Activated naive CD4-positive, alpha-beta T cell treated with anti-CD3 and anti-CD28 coated beads, Interleukin-2, amount 50 U/mL, for 24 hours (primary cell): Measurements from ENCODE around the gene ZNHIT1.
A peak's percentile ranks its signal among the peaks of the same experiment; 100 is the strongest.

Experiments
- H3K27ac Mint-ChIP-seq: one replicate; pipeline ENCODE4 v1.8.0; 2021; ENCODE audit warnings: mild to moderate bottlenecking, mixed read lengths
- H3K27me3 Mint-ChIP-seq: one replicate; pipeline ENCODE4 v1.8.0; 2021; ENCODE audit warnings: mixed read lengths
- H3K36me3 Mint-ChIP-seq: one replicate; pipeline ENCODE4 v1.8.0; 2021; ENCODE audit warnings: mixed read lengths
- H3K4me1 Mint-ChIP-seq: one replicate; pipeline ENCODE4 v1.8.0; 2021; ENCODE audit warnings: mixed read lengths
- H3K4me3 Mint-ChIP-seq: one replicate; pipeline ENCODE4 v1.8.0; 2021; ENCODE audit warnings: mild to moderate bottlenecking, mixed read lengths
- H3K9me3 Mint-ChIP-seq: one replicate; pipeline ENCODE4 v1.8.0; 2021; ENCODE audit warnings: mixed read lengths

ZNHIT1 gene

DNA sequence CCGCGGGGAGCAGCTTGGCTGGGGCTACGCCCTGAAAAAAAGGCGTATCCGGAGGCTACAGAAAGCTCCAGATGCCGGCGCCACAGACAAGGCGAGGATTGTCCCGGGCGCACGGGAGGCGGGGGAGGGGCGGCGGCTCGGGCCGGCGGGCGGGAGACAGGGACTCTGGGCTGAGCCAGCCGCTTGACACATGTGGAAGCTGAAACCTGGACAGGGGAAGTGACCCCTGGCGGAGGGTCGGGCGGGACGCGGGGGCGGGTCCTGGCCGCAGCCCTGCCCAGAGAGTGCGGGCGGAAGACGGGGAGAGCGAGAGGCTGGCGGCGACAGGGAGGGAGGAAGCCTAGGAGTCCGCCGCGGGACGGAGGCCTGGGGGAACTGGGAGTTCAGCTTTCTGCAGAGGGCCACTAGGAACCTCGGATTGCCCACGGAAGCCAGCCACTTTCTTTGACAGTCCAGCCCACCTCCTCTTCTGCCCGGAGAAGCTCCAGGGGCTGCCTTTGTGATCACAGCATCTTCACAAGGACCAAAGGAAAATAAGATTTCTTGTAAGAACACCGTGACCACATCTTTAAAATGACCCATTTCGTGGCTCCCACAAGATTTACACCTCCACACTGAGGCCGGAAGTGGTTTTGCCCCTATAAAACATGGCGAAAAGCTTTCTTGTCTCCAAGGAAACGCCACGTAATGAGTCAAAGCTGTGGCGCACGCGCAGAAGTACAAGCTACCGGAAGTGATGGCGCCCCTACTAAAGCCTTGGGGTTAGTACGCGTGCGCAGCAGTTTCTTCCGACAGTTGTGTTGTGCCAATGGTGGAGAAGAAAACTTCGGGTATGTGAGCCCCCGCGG lies at the start of gene ZNHIT1, which contains the start of gene PLOD3:
TSS of gene ZNHIT1 (plus strand) at position 778 of the 848 bp plus-strand sequence. CDS start at position 809, 31 bp downstream.
TSS of gene PLOD3 (minus strand) at position 194 of the 848 bp plus-strand sequence. CDS start 307 bp downstream, outside the sequence.
- Mint-ChIP-seq H3K4me1 (peaks cover 45% of the 10 kb centered on the region), H3K9me3 (no peaks in the 10 kb centered on the region), H3K27me3 (no peaks in the 10 kb centered on the region), H3K27ac (peak within 1 kb of the TSS; percentile 92), H3K4me3 (peak within 1 kb of the TSS; percentile 95), H3K36me3 (no peaks in the 10 kb centered on the region)

DNA sequence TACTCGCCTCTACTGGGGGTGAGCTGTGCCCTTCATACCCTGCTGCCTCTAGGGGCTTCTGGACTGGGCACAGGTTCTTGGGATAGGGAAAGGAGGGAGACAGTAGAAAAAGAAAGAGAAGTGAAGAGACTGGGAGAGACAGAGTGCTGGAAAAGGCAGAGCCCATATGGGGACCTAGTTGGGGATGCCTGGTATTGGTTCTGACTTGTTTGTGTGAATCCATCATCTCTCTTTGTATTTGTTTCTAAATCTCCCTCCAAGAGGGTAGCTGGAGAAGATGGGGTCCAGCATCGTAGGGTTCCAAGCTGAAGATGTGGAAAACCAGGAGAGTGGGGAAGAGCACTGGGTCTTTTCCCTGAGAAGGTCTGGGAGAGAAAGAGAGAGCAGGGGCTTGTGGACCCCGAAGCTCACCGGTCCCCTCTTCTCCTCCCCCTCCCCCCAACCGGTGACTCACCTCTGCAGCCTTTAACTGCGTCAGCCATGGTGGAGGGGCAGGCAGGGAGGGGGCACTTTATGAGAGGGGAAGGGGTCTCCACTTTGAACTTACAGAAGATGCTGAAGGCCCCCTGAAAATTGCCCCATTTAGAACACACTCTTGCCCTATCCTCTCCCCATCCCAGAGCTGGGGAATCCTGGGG lies 49.4 kb upstream of the ZNHIT1 start:
- peak overlapping the region; percentile 15 for H3K4me3 Mint-ChIP-seq

DNA sequence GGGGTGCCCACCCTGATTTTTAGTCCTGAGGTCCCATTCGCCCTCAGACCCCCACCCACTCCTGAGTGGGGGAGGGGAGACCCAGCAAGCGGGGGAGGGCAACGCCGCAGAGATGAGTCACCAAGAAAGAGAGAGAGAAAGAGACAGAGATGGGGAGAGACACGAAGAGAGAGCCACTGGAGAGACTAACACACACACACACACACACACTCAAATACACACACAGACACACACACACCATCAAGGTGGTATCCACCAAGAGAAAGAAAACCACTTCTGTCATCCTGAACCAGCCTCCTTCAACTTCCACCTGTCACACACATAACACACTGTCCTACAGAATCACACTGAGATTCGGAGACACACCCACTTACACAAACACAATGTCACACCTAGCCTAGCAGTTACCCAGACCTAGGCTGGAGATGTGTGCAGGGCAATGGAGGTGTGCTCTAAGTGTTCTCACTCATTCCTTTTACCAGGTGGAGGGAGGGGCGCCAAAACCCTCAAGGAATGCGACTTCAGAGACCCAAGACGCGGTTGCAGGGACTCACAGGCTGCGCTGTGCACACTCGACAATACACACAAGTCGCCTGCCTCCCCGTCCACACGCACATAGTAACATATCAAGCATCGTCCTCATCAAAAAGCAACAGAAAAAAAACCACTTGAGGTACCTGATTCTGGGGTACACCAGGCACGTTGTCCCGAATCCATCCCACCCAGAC lies 48.7 kb upstream of the ZNHIT1 start:
- Mint-ChIP-seq H3K36me3 (peaks cover 2% of the 10 kb centered on the region), H3K27ac (no peak overlapping the region), H3K4me1 (peaks cover 80% of the 10 kb centered on the region), H3K9me3 (no peaks in the 10 kb centered on the region), H3K4me3 (peak overlapping the region; percentile 7), H3K27me3 (peaks cover 55% of the 10 kb centered on the region)

More for the DNA sequence above, 49.4 kb upstream of the ZNHIT1 start:
- Mint-ChIP-seq H3K36me3 (no peaks in the 10 kb centered on the region), H3K9me3 (no peaks in the 10 kb centered on the region), H3K27ac (no peak overlapping the region), H3K27me3 (peaks cover 50% of the 10 kb centered on the region), H3K4me1 (peaks cover 73% of the 10 kb centered on the region)

DNA sequence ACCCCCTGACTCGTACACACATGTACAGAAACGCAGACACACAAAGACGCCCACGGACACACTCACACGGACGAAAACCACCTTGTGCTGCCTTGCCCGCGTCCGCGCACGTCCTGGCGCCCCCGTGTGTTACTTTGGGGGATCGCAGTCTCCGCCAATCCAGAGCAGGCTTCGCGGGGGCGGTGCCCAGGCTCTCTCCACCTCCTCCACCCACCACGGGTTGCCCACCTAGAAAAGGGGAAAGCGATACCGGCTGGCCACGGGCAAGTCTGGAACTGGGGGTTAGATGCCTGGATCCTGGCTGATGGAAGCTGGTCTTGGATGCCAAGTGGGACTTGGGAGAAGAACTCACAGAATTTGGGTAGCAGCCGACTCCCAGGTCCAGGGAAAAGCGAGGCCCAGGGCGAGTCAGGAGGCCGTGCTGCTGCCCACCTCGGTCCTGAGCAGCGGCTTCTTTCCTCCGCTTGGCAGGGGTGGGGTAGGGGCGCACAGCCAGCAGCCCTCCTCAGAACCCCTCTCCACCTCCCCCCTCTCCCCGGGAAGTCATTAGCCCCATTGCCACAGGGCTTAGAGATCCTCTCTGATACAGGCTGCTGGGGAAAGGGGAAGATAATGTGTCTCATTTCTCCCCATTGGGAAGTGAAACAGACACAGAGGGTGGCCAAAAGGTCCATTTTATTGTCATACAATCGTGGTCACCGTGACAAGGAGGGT lies 48.0 kb upstream of the ZNHIT1 start:
- Mint-ChIP-seq H3K9me3 (no peaks in the 10 kb centered on the region), H3K4me3 (peak overlapping the region; percentile 7), H3K27me3 (peaks cover 58% of the 10 kb centered on the region), H3K27ac (no peak overlapping the region), H3K36me3 (peaks cover 2% of the 10 kb centered on the region), H3K4me1 (peaks cover 80% of the 10 kb centered on the region)

DNA sequence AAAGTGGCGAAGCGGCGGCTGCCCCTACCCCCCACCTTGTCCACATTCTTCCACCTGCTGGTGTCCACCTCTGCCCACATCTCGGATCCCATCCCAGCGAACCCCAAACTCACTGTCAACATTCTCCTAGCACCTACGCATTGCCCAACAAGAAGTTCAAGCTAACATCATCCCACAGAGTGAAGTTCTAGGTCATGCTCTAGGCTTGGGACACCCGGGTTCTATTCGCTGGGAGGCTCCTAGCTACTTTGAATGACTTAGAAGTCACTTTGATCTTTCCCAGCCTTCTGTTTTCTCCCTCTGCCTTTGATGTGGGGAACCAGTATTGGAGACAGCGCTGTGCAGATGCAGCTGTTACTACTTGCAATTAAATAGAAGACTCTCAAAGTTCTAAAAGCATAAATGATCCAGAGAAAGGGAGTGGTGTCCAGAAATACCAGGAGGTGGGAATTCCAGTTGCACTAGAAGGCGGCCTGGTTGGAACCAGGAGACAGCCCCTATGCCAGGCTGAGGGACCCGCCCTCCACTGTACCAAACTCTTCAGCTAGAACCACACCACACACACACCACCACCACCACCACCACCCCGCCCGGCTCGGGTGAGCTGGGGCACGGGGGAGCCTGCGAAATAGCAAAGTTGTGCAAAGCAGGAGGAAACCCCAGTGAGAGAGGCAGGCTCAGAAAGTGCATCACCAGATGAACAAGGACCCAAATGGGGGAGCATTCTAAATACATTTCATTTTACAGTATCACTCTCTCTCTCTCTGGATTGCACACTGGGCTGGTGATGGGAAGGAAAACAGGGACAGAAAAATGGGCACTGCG lies 47.1 kb upstream of the ZNHIT1 start:
- Mint-ChIP-seq H3K27ac (peak overlapping the region; percentile 47), H3K4me1 (peaks cover 77% of the 10 kb centered on the region), H3K27me3 (peaks cover 60% of the 10 kb centered on the region), H3K4me3 (peak overlapping the region; percentile 64), H3K36me3 (peaks cover 2% of the 10 kb centered on the region), H3K9me3 (no peaks in the 10 kb centered on the region)

DNA sequence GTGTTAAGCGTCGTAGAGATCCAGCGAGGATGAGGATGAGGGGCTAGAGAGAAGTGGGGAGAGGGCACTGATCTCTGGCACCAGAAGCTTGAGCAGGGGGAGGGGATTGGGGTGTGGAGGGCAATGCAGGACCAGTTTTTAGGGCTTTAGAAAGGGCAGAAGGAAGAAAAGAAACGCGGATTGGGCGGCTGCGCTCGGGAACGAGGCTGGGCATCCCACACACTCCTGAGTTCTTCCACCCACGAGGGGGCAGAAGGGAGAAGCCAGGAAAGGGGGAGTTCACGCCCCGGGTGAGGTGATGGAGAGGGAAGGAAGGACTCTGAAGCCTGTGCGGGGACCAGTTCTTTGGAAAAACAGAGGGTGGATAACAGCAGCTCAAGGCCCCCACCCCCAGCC lies 46.5 kb upstream of the ZNHIT1 start:
- Mint-ChIP-seq H3K9me3 (no peaks in the 10 kb centered on the region), H3K36me3 (peaks cover 2% of the 10 kb centered on the region), H3K4me1 (peaks cover 71% of the 10 kb centered on the region), H3K27ac (no peak overlapping the region), H3K27me3 (peaks cover 60% of the 10 kb centered on the region), H3K4me3 (peak overlapping the region; percentile 64)

DNA sequence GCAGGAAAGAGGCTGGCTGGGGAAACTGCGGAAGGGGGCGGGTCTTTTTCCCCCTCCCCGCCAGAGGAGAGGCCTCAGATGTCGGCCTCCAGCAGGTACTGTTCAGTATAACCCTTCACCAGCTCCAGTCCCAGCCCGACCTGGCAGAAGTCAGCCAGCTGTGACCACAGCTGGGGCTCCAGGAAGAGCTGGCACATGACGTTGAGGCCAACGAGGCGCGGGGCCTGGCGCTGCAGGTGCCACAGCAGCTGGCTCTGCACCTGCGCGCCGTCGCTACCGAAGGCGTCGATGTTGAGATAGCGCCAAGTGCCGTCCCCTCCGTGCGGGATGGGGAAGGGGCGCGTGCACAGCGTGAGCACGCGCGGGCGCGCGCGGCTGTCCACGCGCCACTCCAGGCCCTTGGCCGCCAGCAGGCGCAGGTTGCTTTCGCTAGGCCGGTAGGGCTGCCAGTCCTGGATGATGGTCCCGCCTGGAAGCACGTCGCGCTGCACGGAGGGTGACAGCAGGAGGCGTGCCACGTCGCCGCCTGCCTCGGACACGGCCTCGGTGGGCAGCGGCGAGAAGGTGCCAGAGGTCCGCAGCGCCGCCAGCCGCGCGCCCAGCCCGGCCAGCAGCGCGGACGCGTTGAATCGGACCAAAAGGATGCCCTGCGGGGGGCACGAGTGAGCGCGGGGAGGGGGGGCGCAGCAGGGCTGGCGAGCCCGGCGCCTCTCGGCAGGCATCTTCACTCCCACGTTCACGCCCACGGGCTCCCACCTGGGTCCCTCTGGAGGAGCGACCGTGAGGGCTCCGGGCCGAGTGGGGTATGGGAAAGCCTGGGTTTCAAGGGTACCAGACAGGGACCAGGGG lies 45.7 kb upstream of the ZNHIT1 start:
- Mint-ChIP-seq H3K4me1 (peaks cover 65% of the 10 kb centered on the region), H3K4me3 (peak overlapping the region; percentile 64), H3K36me3 (peaks cover 2% of the 10 kb centered on the region), H3K27ac (peak overlapping the region; percentile 23), H3K9me3 (no peaks in the 10 kb centered on the region), H3K27me3 (peaks cover 64% of the 10 kb centered on the region)

DNA sequence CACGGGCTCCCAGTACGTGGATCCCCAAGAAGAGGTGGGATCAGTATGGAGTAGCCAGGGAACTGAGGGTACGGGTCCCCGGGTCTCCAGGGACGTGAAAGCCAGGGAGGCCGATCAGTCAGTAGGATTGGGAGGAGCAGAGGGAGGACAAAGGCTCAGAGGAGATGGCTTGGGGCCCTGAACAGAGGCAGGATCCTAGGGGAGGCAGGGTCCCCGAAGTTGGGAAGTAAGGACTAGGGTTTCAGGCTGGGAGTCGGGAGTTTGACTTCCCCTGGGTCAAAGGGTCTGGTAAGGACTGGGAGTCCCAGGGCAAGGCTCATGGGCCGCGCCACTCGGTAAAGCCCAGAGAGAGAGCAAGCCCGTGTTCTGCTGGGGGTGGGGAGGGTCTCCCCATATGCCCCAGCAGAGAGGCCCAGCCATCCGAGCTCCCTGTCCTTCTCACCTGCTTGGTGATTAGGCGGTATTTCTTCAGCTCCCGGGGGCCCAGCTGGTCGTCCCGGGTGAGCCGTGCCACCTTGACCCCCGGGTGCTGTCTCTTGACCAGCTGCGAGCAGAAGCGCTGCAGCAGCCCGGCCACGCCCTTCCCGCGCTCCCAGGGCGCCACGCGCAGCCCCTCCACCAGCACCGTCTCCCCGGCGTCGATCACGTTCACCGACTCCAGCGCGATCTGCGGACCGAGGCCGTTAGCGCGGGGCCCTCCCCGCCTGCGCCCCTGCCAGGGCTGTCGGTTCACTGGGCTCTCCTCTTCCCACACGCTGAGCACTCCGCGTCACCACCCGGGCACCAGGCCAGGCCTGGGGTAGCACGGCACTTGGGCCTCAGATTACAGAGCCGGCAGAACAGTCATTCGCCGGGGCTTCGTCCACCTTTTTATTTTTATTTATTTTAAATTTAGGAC lies 44.9 kb upstream of the ZNHIT1 start:
- H3K4me1 Mint-ChIP-seq = peaks cover 60% of the 10 kb centered on the region
- peak overlapping the region; percentile 11 for H3K4me3 Mint-ChIP-seq
- peaks cover 2% of the 10 kb centered on the region for H3K36me3 Mint-ChIP-seq
- no peaks in the 10 kb centered on the region for H3K9me3 Mint-ChIP-seq
- H3K27me3 Mint-ChIP-seq = peaks cover 66% of the 10 kb centered on the region
- peak overlapping the region; percentile 23 for H3K27ac Mint-ChIP-seq

DNA sequence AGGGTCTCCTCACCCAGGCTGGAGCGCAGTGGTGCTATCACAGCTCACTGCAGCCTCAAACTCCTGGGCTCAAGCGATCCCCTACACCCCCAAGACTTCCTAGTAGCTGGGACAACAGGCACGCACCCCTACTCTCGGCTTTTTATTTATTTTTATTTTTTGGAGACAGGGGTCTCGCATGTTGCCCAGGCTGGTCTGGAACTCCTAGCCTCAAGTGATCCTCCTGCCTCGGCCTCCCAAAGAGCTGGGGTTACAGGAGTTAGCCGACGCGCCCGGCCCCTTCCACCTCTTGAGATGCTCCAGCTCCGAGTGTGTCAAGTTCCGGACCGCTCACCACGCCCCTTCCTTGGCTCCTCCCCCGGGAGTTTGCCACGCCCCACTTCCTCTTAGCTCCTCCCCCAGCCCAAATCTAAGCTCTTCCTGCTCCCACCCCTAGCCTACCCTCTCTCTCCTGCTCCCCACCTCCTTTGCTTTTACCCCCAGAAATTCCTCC lies 44.2 kb upstream of the ZNHIT1 start:
- H3K36me3 Mint-ChIP-seq = peaks cover 2% of the 10 kb centered on the region
- no peaks in the 10 kb centered on the region for H3K9me3 Mint-ChIP-seq
- peak overlapping the region; percentile 51 for H3K27ac Mint-ChIP-seq
- peaks cover 64% of the 10 kb centered on the region for H3K27me3 Mint-ChIP-seq
- H3K4me3 Mint-ChIP-seq = peak overlapping the region; percentile 51
- H3K4me1 Mint-ChIP-seq = peaks cover 54% of the 10 kb centered on the region

DNA sequence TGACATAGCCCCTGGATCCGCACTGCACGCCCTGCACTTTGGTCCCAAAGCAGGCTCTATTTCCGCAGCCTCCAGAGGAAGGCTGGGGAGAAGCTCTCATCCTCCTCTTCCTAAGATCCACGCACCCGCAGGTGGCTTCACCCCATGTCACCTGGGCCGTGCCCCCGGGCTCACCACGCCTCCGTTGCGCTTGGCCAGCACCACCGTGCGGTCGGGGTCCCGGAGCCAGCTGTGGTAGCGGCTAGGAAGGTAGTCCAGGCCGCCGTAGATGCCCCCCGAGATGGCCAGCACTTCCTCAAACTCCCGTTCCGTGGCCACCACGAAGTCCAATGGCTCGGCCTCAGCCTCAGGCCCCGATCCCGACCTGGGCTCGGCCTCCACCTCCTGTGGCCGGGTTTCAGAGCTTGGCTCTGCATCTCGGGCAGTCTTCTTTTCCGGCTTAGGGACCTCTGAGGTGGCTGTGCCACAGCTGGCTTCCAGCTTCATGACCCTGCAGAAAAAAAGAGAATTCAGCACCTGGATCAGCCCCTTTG lies 43.6 kb upstream of the ZNHIT1 start:
- Mint-ChIP-seq H3K27me3 (peaks cover 65% of the 10 kb centered on the region), H3K4me1 (peaks cover 54% of the 10 kb centered on the region), H3K4me3 (peak overlapping the region; percentile 51), H3K27ac (no peak overlapping the region), H3K36me3 (peaks cover 2% of the 10 kb centered on the region), H3K9me3 (no peaks in the 10 kb centered on the region)

DNA sequence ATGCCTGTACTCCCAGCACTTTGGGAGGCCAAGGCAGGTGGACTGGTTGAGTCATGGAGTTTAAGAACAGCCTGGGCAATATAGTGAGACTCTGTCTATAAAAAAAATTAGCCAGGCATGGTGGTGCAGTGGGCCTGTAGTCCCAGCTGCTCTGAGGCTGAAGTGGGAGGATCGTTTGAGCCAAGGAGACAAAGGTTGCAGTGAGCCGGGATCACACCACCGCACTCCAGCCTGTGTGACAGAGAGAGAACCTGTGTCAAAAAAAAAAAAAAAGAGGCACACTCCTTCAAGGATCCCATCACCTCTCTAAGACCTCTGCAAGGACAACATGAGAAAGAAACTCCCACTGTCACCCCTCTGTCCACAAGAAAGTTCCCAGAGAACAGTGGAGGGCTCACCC lies 42.3 kb upstream of the ZNHIT1 start:
- Mint-ChIP-seq H3K4me3 (no peak overlapping the region), H3K27me3 (peaks cover 61% of the 10 kb centered on the region), H3K36me3 (peaks cover 2% of the 10 kb centered on the region), H3K4me1 (peaks cover 47% of the 10 kb centered on the region), H3K27ac (no peak overlapping the region), H3K9me3 (no peaks in the 10 kb centered on the region)

DNA sequence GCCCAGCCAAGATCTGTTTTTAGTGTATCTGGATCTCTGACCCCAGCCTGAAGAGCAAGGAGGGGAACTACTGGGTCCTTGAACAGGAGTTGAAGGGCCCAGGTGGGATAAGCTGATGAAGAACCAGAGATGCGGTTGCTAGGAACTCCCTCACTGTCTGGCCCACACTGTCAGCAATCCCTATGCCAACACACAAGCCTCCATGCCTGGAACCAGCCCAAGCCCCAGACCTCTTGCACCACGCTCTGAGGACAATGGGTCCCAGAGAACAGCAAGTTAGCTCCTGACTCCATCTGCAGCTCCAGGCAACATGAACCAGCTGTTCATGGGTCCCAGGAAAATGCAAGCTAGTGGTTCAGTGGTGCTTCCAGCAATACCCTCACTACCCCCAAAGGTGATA lies 40.3 kb upstream of the ZNHIT1 start:
- peaks cover 2% of the 10 kb centered on the region for H3K36me3 Mint-ChIP-seq
- no peak overlapping the region for H3K4me3 Mint-ChIP-seq
- H3K27ac Mint-ChIP-seq = no peak overlapping the region
- no peaks in the 10 kb centered on the region for H3K9me3 Mint-ChIP-seq
- H3K27me3 Mint-ChIP-seq = peaks cover 60% of the 10 kb centered on the region
- peaks cover 34% of the 10 kb centered on the region for H3K4me1 Mint-ChIP-seq

DNA sequence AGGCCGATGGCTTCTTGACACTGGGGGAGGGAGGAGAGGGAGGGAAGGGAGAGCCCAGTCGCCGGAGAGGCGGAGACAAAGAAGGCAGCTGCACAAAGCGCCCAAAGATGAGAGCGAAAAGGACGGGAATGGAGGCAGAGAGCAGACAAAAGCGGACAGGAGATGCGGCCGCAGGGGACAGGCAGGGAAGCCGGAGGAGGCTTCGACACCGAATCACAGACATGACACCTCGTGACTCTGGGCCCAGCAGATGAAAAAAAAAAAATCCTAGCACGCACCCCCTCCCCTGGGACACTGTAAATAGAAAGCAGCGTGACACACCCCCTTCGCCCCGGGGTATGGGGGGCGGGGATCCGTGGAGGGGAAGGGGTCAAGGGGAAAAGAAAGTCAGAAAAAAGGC lies 38.8 kb upstream of the ZNHIT1 start:
- Mint-ChIP-seq H3K9me3 (no peaks in the 10 kb centered on the region), H3K27me3 (peaks cover 55% of the 10 kb centered on the region), H3K27ac (no peak overlapping the region), H3K36me3 (no peaks in the 10 kb centered on the region), H3K4me3 (peak overlapping the region; percentile 75), H3K4me1 (peaks cover 21% of the 10 kb centered on the region)
